ENCODE data around the gene CBX8.

DNA sequence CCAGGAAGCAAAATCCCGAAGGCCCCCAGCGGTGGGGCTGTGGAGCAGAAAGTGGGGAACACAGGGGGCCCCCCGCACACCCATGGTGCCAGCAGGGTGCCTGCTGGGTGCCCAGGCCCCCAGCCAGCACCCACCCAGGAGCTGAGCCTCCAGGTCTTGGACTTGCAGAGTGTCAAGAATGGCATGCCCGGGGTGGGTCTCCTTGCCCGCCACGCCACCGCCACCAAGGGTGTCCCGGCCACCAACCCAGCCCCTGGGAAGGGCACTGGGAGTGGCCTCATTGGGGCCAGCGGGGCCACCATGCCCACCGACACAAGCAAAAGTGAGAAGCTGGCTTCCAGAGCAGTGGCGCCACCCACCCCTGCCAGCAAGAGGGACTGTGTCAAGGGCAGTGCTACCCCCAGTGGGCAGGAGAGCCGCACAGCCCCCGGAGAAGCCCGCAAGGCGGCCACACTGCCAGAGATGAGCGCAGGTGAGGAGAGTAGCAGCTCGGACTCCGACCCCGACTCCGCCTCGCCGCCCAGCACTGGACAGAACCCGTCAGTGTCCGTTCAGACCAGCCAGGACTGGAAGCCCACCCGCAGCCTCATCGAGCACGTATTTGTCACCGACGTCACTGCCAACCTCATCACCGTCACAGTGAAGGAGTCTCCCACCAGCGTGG is 12.4 kb downstream of the CBX8 start:
- TF ChIP-seq, protein P1, sequence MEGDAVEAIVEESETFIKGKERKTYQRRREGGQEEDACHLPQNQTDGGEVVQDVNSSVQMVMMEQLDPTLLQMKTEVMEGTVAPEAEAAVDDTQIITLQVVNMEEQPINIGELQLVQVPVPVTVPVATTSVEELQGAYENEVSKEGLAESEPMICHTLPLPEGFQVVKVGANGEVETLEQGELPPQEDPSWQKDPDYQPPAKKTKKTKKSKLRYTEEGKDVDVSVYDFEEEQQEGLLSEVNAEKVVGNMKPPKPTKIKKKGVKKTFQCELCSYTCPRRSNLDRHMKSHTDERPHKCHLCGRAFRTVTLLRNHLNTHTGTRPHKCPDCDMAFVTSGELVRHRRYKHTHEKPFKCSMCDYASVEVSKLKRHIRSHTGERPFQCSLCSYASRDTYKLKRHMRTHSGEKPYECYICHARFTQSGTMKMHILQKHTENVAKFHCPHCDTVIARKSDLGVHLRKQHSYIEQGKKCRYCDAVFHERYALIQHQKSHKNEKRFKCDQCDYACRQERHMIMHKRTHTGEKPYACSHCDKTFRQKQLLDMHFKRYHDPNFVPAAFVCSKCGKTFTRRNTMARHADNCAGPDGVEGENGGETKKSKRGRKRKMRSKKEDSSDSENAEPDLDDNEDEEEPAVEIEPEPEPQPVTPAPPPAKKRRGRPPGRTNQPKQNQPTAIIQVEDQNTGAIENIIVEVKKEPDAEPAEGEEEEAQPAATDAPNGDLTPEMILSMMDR (IDR thresholded peaks at IDR 0.05 in 8 of 11, conservative IDR thresholded peaks at IDR 0.05 in 3 of 11) = no peak
- no peak for TF ChIP-seq POLR2A (IDR thresholded peaks at IDR 0.05)

Data from spleen (tissue), 7 donors.